Coronary artery (tissue), 2 donors: Measurements from ENCODE around the gene CREB5.

Experiments
- DNase-seq: peaks from one replicate; pipeline ENCODE4 v3.0.0-alpha.2; 2017; ENCODE audit warnings: low spot score
- H3K27ac ChIP-seq, 2 donors: fragments of 200-600 bp; sonication (generic); one replicate each; pipeline ENCODE4 v1.5.1; 2016 to 2019
- H3K4me3 ChIP-seq: fragments of 200-600 bp; sonication (generic); 2 replicates; pipeline ENCODE4 v1.5.1; 2016; ENCODE audit warnings: mild to moderate bottlenecking, moderate library complexity
- TF ChIP-seq, protein P1 (sequence below): fragments of 200-600 bp; sonication (generic); IDR thresholded peaks from one replicate; pipeline ENCODE4 v1.5.1; 2019; ENCODE audit warnings: antibody characterized with exemption

Gene CREB5

DNA sequence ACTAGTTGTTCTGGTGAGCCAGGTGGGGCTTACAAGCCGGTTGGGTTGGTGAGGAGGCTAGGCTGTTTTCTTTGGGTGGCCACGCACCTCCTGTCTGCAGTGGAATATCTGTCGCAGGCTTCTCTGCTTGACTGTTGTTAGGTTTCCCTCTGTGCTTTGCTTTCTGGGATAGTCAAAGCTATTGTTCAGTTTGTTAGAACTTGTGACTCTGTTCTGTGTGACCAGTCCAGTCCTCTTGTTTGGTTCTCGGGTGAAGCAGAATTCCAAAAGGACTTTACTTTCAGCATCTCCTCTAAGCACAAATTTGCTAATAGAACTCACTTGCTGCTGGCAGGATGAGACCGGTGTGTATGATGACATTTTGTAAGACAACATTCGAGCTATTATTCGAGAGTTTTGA, 105.3 kb downstream of the CREB5 start:
- TF ChIP-seq, protein P1, sequence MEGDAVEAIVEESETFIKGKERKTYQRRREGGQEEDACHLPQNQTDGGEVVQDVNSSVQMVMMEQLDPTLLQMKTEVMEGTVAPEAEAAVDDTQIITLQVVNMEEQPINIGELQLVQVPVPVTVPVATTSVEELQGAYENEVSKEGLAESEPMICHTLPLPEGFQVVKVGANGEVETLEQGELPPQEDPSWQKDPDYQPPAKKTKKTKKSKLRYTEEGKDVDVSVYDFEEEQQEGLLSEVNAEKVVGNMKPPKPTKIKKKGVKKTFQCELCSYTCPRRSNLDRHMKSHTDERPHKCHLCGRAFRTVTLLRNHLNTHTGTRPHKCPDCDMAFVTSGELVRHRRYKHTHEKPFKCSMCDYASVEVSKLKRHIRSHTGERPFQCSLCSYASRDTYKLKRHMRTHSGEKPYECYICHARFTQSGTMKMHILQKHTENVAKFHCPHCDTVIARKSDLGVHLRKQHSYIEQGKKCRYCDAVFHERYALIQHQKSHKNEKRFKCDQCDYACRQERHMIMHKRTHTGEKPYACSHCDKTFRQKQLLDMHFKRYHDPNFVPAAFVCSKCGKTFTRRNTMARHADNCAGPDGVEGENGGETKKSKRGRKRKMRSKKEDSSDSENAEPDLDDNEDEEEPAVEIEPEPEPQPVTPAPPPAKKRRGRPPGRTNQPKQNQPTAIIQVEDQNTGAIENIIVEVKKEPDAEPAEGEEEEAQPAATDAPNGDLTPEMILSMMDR, result no peak
- Histone ChIP-seq H3K27ac (no peak overlapping the region), H3K4me3 (no peak overlapping the region)
- no peak for DNase-seq

DNA sequence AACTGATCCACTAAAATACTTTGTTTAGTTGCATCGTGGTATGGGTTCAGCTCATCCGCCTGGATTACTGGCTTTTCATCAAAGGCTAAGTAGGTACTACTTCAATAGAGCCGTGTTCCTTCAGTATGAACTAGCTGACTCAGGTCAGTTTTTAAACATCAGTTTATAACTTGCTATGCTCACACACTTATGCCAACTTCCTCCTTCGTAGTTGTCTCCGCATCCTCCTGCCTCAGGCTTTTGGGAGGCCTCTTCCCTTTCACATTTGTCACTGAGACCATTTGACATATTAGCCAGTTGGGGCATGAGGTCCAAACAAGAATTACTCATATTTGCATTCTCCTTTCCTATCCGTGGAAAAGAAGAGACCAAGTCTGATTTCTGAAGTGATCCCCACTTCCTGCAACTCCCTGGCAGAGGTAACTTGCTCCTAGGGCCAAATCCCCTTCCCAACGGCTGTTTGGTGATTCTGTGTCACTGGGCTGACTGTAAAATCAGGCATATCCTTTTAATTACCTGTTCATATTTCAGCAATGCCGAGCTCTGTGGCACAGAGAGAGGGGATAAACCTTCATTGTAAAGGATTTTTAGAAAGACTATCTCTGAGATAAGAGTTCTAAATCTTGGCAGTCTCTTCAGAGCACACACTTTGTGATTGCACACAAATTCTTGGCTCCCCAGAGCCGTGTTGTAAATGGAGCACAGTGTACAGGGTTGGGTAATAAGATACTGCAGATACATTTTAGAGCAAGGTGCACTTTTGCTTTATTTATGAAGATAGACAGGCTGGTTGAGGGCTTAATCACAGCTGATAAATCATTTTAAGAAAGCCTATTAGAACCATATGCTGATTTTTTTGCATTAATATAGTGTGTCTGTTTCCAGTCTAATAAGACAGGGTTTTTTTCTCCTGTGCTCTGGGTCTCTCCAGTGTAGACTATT, 108.0 kb downstream of the CREB5 start:
- no peak for DNase-seq
- no peak overlapping the region for H3K27ac ChIP-seq
- H3K4me3 ChIP-seq, result no peak overlapping the region
- TF ChIP-seq, protein P1, result no peak

DNA sequence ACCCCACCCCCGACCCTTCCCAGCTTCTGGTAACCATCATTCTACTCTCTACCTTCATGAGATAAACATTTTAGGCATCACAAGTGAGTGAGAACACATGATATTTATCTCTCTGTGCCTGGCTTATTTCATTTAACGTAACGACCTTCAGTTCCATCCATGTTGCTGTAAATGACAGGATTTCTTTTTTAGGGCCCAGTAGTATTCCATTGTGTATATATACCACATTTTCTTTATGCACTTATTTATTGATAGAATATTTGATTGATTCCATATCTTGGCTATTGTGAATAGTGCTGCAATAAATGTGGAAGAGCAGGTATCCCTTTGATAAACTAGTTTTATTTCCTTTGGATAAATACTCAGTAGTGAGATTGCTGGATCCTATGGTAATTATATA, 112.7 kb downstream of the CREB5 start:
- no peak overlapping the region for H3K27ac ChIP-seq
- no peak overlapping the region for H3K4me3 ChIP-seq
- no peak for DNase-seq
- TF ChIP-seq, protein P1, result no peak

DNA sequence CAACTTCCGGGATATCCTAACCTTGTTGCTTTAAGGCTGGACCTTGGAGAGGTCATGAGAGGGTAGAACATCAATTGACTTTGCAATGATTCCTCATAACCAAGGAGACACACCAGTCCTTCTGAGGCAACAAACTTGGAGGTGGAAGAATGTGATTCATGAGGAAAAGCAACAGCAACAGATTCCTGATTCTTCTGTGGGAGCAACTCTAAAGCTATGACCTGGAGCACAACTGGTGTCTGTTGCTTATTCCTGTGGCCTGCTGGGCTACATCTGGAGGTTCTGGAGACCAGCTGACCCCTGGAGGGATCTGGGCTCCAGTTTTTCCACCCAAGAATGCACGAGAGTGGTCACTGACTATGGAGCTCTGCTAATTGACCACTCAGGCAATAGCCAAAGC, 116.6 kb downstream of the CREB5 start:
- Histone ChIP-seq H3K4me3 (no peak overlapping the region), H3K27ac (peak overlapping the region in 1 of 2 donors; percentile 71)
- no peak for DNase-seq
- TF ChIP-seq, protein P1, result no peak

DNA sequence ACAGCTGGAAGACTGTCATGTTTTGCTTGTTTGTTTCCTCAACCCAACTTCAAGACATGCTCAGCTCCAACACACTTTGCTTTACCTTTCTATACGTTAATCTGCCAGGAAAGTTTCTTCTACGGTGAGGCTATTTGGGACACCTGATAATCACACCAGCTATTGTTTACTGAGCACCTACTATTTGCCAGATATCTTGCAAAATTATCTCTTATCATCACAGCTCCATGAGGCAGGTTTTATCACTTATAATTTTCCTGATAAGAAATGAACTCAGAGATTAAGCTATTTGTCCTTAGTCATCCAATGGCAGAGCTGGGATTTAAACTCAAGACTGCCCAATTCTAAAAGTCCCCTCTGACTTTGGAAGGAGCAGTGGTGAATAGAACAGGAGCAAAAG, 117.4 kb downstream of the CREB5 start:
- H3K4me3 ChIP-seq, result no peak overlapping the region
- DNase-seq, result no peak
- H3K27ac ChIP-seq, result peak overlapping the region in 1 of 2 donors; percentile 65
- TF ChIP-seq, protein P1, result no peak

DNA sequence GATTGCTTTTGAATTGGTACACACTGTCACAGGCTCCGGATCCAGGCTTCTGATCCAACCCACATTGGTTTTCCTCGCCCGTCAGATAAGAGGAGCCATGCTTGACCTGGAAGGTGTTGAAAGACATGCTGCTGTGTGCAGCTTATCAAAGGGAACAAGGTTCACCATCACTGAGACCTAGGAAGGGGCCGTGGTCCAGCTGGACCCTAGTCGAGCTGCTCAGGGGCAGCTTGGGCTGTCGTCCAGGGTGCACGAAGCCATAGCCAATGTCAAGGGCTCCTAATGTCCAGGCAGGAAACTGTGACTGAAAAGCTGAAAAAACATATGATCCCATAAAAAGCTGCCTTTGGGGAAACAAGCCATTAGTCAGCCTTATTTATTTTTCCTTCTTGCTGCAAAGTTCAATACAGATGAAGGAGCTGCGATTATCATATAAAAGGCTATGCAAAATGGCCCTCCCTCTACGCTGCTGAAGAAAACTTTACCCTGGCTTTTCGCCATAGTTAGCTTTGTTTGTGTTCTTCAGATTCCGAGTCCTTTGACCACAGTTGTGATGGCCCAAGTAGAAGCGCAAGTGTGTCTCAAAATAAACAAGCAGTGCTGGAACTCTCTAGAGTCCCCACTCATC, 118.0 kb downstream of the CREB5 start:
- H3K4me3 ChIP-seq, result peak overlapping the region; percentile 39
- H3K27ac ChIP-seq, result peak overlapping the region in 1 of 2 donors; percentile 65
- no peak for DNase-seq
- TF ChIP-seq, protein P1, result no peak

DNA sequence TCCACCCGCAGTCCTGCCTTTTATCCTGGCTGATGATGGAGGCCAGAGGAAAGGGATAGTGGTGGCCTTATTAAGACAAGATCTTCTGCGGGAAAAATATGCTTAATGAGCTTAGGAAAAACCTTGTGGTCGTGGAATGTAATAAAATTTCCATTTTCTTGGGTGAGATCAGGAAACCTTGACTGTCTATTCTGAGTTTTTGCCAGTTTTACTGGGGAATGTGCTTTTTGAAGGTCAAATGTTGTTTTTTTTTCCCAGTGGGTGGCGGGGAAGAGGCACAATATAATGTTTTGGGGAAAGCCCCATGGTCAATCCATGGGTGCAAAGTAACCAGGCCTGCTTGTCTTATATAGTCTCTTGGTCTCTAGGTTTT, 118.5 kb downstream of the CREB5 start:
- TF ChIP-seq, protein P1, result no peak
- Histone ChIP-seq H3K27ac (peak overlapping the region in 1 of 2 donors; percentile 65), H3K4me3 (peak overlapping the region; percentile 39)
- no peak for DNase-seq
